Measurements from ENCODE around the gene NFYC.

NFYC gene

GRCh38 chr1:40691538-40692428, at the start of gene NFYC:
Gene NFYC, plus strand, starts transcription at chr1:40691704. Its CDS starts 47,140 bp downstream, at chr1:40738844.
- peak; percentile 96 for DNase-seq (ENCODE audit: low spot score)

- peak; percentile 15 for DNase-seq (ENCODE audit: low spot score)
Measured at GRCh38 chr1:40645118-40645680, 46.3 kb upstream of the NFYC start.

- DNase-seq (ENCODE audit: low spot score): no peak
Measured at GRCh38 chr1:40646315-40646714, 45.2 kb upstream of the NFYC start.

- no peak for DNase-seq (ENCODE audit: low spot score)
Measured at GRCh38 chr1:40648200-40648599, 43.3 kb upstream of the NFYC start.

GRCh38 chr1:40648928-40649591, 42.4 kb upstream of the NFYC start:
- DNase-seq (ENCODE audit: low spot score): no peak

GRCh38 chr1:40649592-40649930, 41.9 kb upstream of the NFYC start:
- DNase-seq (ENCODE audit: low spot score): no peak

- no peak for DNase-seq (ENCODE audit: low spot score)
Measured at GRCh38 chr1:40650075-40650474, 41.4 kb upstream of the NFYC start.

- DNase-seq (ENCODE audit: low spot score): no peak
Measured at GRCh38 chr1:40651138-40651857, 40.2 kb upstream of the NFYC start.

- no peak for DNase-seq (ENCODE audit: low spot score)
Measured at GRCh38 chr1:40652468-40652867, 39.0 kb upstream of the NFYC start.

- no peak for DNase-seq (ENCODE audit: low spot score)
Measured at GRCh38 chr1:40652979-40653378, 38.5 kb upstream of the NFYC start.

- DNase-seq (ENCODE audit: low spot score): no peak
Measured at GRCh38 chr1:40653851-40654537, 37.5 kb upstream of the NFYC start.

- no peak for DNase-seq (ENCODE audit: low spot score)
Measured at GRCh38 chr1:40657046-40657445, 34.5 kb upstream of the NFYC start.

- no peak for DNase-seq (ENCODE audit: low spot score)
Measured at GRCh38 chr1:40658751-40659648, 32.5 kb upstream of the NFYC start.

GRCh38 chr1:40659649-40659947, 31.9 kb upstream of the NFYC start:
- no peak for DNase-seq (ENCODE audit: low spot score)

GRCh38 chr1:40661678-40662077, 29.8 kb upstream of the NFYC start:
- DNase-seq (ENCODE audit: low spot score): no peak

- DNase-seq (ENCODE audit: low spot score): no peak
Measured at GRCh38 chr1:40662151-40662550, 29.4 kb upstream of the NFYC start.

GRCh38 chr1:40662864-40663263, 28.6 kb upstream of the NFYC start:
- DNase-seq (ENCODE audit: low spot score): no peak

- no peak for DNase-seq (ENCODE audit: low spot score)
Measured at GRCh38 chr1:40663324-40664166, 28.0 kb upstream of the NFYC start.

- no peak for DNase-seq (ENCODE audit: low spot score)
Measured at GRCh38 chr1:40664167-40664537, 27.4 kb upstream of the NFYC start.

- no peak for DNase-seq (ENCODE audit: low spot score)
Measured at GRCh38 chr1:40664791-40665190, 26.7 kb upstream of the NFYC start.

All from hematopoietic multipotent progenitor cell treated with erythropoietin and hydrocortisone succinate and interleukin-3 and kit ligand, for 17 days (in vitro differentiated cells).